Peyer's patch (tissue), 4 donors: ENCODE data around the gene PODXL2.

Experiments used
- CTCF ChIP-seq, 6 experiments: fragments of 450-650 bp in 4 of 6; fragments of 200-600 bp in 2 of 6; sonication (generic) in 1 of 6; IDR thresholded peaks; one replicate each; pipeline ENCODE4 v1.5.1; 2017 to 2019; ENCODE audit warnings: antibody characterized with exemption in 6 of 6, mild to moderate bottlenecking in 3 of 6, moderate library complexity in 1 of 6
- POLR2A ChIP-seq, 2 donors: fragments of 450-650 bp; IDR thresholded peaks; one replicate each; pipeline ENCODE4 v1.5.1; 2017; ENCODE audit warnings: antibody characterized with exemption in 2 of 2, mild to moderate bottlenecking in 2 of 2, moderate library complexity in 2 of 2

GRCh38 chr3:127660621-127661251 lies 31.8 kb downstream of the PODXL2 start:
- TF ChIP-seq CTCF (IDR thresholded peaks at IDR 0.05) (no peak), POLR2A (IDR thresholded peaks at IDR 0.05) (no peak)
